ENCODE data around the gene ACTMAP.
"Not testable (repeated sequence)": the region's sequence is repeated elsewhere in the genome, so short reads cannot be mapped to it uniquely, and the experiment has no call there.

The ACTMAP gene, protein sequence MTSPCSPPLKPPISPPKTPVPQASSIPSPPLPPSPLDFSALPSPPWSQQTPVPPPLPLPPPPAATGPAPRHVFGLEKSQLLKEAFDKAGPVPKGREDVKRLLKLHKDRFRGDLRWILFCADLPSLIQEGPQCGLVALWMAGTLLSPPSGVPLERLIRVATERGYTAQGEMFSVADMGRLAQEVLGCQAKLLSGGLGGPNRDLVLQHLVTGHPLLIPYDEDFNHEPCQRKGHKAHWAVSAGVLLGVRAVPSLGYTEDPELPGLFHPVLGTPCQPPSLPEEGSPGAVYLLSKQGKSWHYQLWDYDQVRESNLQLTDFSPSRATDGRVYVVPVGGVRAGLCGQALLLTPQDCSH

DNA sequence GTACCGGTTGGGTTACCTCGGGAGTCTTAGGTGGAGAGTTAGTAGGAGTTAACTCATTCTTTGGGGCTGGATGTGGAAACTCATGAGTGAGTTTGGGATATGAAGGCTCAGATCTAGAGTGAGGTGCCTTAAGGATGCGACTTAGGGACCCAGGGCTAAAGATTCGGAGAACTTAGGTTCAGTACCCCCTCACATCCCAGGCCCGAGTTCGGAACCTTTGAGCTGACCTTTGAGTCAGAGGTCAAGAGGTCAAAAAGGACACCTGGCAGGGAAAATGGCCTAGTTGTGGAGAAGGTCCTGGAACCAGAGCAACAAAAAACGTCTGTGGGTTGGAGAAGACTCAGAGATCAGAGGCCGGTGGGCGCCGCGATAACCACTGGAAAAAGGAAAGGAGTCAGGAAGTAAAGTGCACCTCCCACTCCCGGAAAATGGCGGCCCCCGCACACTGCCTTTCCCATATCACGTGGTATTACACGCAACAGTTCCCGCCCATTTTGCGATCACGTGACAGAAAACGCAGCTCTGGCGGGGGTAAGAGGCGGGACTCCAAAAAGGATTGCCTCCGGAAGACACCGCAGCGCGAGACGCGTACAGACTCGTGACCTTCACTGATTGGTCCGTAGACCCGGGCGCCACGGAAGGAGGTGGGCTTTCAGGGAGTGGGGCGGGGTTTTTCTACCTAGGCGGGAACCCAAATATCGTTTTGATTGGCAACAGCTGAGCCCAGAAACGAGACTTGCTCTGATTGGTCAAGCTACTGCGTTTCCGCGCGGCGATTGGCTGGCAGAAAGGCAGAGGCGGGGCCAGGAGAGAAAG, at the start of gene ACTMAP:
Gene ACTMAP, minus strand, starts transcription at position 420 of the 816 bp plus-strand sequence. CDS start 674 bp downstream, outside the sequence.
- peak; percentile 99 for DNase-seq

DNA sequence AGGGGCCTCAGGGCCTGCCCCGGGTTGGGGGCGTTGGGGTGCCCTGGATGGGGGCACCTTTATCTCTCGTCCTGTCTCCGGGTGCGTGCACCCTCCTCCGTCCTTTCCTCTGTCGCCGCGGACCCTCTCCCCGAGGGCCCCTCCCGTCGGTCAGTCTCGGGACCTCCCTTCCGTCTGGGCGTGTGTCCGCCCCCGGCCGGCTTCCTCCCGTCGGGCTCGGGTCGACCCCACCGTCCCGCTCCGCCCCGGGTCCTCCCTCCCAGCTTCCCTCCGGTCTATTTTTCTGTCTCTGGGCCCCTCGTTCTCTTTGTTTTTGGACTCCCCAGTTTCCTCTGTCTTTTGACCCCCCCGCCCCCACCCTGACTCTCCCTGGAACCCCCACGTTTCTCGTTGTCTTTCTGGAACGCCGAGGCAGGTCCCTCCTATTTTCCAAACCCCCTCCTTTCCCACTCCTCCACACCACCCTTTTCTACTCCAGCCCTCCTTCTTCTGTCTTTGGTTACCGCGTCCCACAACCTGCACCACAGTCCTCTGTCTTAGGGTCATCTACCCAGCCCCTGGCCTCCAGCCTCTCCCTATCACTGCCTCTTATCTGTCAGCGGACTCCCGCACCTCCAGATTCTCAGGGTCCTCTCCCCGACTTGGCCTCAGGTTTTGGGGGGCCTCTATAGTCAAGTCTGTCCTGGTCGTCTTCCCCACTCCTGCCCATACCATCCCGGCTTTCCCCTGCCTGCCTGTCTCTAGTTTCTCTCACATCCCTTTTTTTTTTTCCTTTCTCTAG, 49.5 kb upstream of the ACTMAP start:
- DNase-seq = no peak

DNA sequence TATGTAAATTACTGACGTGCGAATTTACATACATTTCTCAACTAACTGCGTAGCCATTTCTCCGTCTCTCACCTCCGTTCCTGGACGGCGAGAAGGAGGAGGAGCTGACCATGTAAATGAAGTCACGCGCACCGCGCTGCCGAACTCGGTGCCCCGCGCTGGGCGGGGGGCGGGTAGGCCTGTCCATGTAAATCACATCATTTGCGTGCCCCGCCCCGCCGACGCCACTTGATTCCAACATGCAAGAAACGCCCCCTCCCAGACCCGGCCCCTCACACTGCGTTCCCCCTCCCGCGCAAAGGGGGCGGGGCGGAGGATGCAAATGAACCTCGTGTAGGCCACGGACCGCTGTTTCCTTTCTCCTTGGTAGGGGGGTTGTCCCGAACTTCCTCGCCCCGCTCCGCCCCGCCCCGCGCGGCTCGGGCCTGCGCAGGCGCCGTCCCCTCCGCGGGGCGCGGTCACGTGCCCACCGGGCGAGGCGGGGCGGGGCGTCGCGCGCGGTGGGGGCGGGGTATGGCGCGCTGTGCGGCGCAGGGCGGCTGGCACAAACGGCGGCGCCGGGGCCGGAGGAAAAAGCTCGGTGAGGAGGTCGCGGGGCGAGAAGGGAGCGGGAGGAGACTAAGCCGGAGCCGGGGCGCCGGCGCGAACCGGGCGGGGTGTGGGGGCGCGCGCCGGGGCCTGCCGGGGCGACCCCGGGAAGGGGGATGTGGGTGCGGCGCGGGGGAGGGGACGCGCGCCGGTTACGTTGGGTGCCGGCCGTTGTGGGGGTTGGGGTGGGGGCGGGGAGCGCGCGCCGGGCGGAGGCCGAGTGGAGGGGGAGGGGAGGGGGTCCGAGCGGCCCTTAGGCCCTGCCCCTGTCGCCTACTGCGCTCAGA, 48.6 kb upstream of the ACTMAP start, which contains the start of gene EGLN2:
Gene EGLN2, plus strand, starts transcription at position 509 of the 875 bp plus-strand sequence. CDS start 1,382 bp downstream, outside the sequence.
- peak; percentile 100 for DNase-seq

DNA sequence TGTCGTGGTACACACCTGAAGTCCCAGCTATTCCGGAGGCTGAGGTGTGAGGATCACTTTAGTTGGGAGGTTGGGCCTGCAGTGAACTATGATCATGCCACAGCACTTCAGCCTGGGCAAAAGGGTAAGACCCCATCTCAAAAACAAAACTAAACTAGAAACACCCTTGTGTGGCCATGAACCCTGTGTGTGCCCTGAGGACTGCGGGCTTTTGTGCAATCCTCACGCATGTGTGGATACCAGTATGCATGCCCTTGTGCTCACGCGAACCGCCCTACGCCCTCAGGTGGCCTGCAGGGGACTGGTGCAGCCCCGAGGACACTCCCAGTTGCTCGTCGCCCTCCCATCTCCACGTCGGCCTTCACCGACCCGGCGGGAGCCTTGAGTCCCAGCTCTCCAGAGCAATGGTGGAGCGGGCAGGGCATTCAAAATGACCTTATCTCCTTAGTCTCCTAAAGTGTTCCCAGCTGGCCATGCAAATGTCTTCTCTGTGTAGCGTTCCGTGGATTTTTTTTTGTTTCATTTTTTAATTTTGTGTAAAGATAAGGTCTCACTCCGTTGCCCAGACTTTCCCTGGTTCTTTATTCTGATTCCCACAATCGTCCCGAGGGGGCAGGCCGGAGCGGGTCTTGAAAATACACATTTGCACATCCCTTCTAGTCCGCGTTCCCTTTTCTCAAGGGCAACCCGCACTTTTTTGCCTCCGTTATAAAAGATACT, 47.8 kb upstream of the ACTMAP start:
- DNase-seq = peak; percentile 68

DNA sequence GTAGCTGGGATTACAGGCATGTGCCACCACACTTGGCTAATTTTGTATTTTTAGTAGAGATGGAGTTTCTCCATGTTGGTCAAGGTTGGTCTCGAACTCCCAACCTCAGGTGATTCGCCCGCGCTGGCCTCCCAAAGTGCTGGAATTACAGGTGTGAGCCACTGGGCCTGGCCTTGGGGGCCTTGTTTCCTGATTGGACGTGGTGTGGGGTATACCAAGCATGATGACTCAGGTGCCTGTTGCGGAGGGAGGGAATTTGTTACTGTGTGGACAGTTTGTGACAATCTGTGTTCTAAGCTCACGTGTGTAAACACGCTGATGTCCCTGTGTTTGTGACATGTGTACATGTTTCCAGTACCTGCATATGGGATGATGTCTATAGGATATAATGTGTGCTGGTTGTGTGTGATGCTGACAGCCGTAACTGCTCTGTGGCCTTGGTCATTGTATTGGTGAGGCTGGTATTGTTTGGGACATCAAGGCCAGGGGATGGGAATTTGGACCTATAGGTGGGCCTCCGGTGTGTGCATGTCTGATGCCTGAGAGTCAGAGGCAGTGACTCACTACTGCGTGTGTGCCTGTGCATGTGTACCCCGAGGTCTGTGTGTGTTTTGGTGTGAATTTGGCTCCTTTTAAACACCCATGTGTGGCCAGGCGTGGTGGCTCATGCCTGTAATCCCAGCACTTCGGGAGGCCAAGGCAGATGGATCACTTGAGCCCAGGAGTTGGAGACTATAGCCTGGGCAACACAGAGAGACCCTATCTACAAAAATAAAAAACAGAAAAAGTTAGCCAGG, 47.1 kb upstream of the ACTMAP start:
- no peak for DNase-seq

DNA sequence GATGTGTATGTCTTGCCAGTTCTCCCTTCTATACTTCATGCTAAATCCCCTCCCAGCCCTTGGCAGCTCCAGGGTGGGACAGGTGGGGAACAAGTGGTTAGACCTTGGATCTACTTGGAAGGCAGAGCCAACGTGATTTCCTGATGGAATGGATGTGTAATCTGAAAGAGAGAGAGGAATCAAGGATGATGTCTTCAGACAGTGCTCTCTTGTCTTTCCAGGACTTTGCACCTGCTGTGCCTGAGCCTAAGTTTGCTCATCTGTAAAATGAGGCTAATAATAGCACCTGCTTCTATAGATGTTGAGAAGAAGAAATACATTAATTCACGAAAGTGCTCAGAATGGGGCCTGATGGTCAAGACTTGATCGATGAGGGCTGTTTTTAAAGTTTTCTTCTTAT, 41.7 kb upstream of the ACTMAP start:
- DNase-seq = no peak

DNA sequence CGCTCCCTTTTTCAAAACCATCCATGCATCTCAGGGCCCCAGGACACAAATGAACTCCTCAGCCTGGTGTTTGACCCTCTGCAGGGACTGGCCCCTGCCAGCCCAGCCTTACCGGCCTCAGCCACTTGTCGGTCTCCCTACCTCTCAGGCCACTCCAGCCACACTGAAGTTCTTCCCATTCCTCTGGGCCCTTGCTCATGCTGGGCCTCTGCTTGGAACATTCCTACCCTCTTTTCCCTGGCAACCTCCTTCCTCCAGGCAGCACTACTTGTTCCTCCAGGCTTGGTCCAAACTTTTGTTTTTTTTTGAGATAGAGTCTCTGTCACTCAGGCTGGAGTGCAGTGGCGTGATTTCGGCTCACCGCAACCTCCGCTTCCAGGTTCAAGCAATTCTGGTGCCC, 41.1 kb upstream of the ACTMAP start:
- DNase-seq = no peak

DNA sequence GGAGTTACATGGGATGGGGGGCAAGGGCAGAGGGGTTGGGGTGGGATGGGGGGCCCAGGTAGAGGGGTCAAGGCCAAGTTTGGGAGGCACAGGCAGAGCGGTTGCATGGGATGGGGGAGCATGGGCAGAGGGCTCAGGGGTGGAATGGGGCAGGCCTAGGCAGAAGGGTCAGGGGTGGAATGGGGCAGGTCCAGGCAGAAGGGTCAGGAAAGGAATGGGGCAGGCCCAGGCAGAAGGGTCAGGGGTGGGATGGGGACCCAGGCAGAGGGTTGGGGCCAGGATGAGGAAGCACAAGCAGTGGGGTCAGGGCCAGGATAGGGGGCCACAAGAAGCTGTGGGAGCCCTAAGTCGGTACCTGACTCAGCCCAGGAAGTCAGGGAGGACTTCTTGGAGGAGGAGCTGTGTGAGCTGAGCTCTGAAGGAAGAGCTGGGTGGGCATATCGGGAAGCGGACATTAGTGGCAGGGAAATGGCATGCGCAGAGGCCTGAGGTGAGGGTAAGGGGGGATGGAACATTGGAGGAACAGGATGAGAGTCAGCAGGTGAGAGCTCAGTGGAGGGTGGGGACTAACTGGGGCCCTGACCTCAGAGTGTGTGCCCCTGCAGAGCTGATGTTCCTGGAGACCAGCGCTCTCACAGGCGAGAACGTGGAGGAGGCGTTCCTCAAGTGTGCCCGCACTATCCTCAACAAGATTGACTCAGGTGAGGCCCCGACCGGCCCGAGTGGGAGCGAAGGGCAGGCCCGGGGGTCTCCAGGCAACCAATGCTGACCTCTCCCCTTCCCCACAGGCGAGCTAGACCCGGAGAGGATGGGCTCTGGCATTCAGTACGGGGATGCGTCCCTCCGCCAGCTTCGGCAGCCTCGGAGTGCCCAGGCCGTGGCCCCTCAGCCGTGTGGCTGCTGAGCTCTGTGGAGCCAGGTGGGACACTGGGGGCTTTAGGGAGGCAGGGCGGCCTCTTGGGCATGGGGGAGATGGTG, 36.1 kb upstream of the ACTMAP start:
- no peak for DNase-seq

DNA sequence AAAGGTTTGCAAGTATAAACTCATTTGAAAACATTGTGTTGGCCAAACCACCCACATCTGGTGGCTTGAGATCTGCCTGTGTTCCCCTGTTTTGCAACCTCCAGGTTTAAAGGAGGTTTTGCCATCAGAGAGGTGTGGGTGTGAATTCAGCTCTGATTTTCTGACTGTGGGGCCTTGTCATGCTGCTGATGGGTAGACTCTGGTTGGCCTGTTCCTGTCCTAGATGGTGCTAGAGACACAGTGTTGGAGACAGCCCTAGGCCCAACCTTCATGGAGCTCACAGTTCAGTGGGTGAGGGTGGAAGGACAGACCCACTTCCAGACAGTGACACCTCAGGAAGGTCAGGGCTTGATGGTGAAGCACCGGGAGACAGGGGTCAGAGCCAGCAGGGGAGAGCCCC, 35.2 kb upstream of the ACTMAP start:
- no peak for DNase-seq

DNA sequence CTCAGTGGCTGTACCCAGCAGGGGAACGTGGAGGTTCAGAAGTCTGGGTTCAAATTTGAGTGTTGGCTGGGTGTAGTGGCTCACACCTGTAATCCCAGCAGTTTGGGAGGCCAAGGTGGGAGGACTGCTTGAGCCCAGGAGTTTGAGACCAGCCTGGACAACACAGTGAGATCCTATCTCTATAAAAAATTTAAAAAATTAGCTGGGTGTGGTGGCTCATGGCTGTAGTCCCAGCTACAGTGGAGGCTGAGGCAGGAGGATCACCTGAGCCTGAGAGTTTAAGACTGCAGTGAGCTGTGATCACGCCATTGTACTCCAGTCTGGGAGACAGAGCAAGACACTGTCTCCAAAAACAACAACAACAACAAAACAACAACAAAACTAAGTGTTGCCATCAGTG, 33.9 kb upstream of the ACTMAP start:
- not testable (repeated sequence) for DNase-seq

DNA sequence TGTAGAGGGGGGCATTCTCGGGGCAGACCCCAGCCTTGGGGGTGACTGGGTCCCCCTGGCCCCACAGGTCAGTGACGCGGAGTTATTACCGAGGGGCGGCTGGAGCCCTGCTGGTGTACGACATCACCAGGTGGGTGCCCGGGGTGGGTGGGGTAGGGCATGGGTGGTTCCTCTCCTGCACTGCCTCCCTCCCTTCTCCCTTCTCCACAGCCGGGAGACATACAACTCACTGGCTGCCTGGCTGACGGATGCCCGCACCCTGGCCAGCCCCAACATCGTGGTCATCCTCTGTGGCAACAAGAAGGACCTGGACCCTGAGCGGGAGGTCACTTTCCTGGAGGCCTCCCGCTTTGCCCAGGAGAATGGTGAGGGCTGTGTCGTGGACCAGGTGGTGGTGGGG, 33.4 kb upstream of the ACTMAP start:
- DNase-seq = no peak

DNA sequence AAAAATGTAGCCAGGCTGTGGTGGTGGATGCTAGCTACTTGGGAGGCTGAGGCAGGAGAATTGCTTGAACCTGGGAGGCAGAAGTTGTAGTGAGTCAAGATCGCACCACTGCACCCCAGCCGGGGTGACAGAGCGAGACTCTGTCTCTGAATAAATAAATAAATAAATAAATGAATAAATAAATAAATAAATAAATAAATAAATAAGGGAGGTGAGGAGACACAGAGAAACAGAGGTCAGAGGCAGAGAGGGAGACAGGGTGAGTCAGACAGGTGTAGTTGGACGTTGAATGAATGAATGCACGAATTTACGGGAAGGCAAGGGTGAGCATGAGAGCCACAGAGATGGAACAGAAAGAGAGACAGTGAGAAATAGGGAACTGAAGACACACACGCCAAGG, 30.9 kb upstream of the ACTMAP start:
- DNase-seq = no peak

DNA sequence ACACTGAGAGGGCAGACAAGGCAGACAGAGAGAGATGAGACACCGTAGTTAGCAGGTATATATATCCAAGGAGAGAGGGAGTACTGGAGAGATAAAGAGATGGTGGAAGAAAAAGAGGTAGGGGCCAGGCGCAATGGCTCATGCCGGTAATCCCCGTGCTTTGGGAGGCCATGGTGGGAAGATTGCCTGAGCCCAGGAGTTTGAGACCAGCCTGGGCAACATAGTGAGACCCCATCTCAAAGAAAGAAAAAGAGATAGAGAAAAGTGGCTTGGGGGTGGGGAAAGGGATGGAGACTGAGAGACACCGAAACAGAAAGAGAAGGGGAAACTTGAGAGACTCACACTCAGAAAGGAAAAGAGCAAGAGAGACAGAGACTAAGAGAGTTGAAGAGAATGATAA, 30.3 kb upstream of the ACTMAP start:
- no peak for DNase-seq

DNA sequence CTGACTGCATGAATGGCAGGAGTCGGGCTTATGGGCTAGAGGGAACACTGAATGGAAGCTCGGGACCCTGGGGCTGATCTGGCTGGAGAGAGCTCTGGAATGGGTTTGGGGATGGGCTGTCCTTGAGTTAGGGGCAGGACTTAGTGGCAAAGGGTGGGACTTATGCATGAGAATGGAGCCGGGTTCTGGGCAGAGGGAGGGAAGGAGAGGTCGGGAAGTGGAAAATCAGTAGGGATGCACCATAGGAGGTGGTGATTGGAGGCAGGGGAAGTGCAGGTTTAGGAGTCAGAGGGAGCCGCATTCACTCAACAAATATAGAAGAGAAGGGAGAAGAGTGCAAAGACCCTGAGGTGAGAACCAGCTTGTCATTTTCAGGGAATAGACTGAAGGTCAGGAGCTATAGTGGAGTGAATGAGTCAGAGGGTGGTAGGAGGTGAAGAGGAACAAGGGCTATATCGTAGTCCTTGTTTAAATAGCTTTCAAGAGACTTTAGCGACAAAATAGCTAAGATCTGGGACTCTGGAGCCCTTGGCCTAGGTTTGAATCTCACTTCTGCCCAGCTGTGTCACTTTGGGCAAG, 28.5 kb upstream of the ACTMAP start:
- DNase-seq = no peak

DNA sequence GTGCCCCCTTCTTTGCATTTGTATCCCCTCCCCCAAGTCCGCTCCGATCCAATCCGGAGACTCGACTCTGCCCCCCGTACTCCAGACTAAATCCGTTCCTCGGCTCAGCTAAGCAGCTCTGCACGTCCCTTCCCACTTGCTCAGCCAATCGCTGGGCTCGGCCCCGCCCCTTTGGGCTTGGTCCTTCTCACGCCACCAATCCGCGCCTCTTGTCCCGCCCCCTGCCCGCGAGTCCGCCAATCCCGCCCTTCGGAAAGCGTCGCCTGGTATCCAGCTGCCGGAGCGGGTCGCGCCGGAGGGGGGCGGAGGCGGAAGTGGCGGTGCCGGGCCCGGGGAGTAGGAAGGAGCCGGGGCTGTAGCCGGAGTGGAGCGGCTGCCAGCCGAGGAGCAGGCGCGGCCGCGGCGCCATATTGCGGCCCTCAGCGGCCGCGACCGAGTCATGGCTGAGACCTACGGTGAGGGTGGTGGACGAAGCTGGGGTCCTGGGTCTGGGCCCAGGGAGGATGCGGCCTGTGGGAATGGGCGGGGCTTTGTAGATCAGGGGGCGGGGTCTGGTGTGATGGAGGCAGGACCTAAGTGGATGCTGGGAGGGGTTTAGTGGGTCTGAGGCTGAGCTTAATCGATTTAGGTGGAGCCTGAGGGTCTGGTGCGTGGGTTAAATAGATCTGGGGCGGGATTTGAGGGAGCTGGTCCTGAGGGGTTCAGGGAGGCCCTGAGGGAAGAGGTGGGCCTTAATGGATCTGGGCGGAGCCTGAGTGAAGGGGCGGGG, 27.8 kb upstream of the ACTMAP start, which contains the start of gene RAB4B:
Gene RAB4B, plus strand, starts transcription at position 311 of the 769 bp plus-strand sequence. Its CDS starts 129 bp downstream, at position 440.
- DNase-seq = peak; percentile 100

DNA sequence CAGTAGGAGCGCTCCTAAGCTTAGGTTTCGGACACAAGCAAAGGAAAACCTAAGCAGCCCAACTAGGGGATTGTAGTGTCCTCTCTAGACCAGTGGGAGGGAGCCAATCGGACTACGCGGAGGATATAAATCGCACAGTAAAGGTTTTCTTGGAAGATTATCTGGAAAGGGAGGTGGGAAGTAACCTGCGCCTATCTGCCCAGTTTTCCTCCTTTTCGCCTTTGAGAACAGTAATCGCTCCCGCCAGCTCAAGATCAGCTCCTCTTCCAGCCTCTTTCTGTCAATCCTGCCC, 27.3 kb upstream of the ACTMAP start:
- DNase-seq = no peak

DNA sequence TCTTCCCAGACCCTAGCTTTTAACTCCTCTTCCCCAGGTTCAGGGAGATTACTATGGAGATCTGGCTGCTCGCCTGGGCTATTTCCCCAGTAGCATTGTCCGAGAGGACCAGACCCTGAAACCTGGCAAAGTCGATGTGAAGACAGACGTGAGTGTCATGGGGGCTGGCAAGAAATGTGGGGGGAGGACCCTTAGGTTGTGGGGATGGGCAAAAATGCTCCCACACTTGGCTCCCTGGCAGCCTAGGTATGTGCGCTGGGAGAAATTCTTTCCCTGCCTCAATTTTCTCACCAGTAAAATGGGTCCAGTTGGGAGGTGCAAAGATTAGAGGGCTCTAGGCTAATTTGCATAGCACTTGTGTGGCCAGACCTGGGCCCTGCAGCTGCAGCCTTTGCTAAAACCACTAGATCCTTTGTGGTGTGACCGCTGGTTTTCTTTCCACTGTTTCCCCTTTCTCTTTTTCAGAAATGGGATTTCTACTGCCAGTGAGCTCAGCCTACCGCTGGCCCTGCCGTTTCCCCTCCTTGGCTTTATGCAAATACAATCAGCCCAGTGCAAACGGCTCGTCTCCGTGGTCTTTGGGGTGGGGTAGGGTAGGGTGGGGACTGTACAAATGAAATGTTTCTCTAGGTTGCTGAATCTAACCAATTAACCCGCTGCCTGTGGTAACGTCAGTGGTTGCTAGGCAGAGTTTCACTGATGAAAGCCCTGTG, 26.8 kb upstream of the ACTMAP start:
- DNase-seq = peak; percentile 84

DNA sequence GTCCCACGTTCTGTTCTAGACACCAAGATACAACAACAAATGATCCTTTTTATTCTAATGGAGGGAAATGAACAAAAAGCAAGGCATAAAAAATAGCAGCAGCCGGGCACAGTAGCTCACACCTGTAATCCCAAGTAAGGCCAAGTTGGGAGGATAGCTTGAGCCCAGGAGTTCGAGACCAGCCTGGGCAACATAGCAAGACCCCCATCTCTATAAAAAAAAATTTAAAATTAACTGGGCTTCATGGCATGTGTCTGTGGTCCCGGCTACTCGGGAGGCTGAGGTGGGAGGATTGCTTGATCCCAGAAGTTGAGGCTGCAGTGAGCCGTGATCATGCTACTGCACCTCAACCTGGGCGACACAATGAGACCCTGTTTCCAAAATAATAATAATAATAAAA, 26.1 kb upstream of the ACTMAP start:
- DNase-seq = no peak

Data from activated CD4-positive, alpha-beta T cell treated with anti-CD3 and anti-CD28 coated beads, Interleukin-2, amount 50 U/mL, for 1 hour (primary cell).